GM19238 (cell line): Measurements from ENCODE around the gene WASHC3.
"Not testable (repeated sequence)": the region's sequence is repeated elsewhere in the genome, so short reads cannot be mapped to it uniquely, and the experiment has no call there.

Experiments
- DNase-seq: peaks from one replicate; pipeline ENCODE4 v3.0.0; 2011; ENCODE audit warnings: low spot score; ENCODE audit not compliant: insufficient read length

WASHC3 gene

GRCh38 chr12:102050660-102051430, 10.9 kb downstream of the WASHC3 start:
- DNase-seq, result no peak

- DNase-seq, result peak; percentile 4
Observed at GRCh38 chr12:102043928-102044327, 17.9 kb downstream of the WASHC3 start.

DNA sequence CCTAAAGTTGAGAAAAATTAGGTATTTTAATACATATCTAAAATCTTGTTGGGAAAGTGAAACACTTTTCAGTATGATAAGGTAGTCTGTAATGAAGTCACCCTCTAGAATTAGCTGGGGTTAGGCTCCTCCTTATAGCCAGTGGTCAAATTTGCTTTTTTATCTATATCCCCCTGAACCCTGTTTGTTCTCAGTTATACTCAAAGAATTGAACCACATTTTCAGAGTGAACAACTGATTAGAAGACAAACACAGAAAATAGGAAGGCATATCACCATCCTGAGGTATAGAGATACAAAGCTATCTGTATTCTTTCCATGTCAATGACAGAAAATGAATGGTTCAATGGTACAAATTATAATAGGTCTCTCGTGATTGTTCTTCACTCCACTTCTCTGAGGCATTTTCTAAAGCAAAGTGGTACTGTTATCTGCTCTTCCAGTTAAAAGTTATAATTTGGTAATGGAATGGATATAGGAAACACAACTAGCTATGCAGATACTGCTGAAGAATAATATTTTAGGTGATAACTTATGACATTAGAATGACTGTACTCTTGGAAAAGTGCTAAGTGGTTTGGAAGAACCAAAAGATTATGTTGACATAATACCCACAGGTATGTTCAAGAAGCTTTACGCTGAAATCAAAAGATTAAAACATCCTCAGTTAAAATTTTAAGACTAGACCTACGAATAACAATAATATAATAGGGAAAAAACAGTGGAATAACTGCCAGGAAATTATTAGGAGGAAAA, 27.6 kb downstream of the WASHC3 start:
- DNase-seq, result no peak

DNA sequence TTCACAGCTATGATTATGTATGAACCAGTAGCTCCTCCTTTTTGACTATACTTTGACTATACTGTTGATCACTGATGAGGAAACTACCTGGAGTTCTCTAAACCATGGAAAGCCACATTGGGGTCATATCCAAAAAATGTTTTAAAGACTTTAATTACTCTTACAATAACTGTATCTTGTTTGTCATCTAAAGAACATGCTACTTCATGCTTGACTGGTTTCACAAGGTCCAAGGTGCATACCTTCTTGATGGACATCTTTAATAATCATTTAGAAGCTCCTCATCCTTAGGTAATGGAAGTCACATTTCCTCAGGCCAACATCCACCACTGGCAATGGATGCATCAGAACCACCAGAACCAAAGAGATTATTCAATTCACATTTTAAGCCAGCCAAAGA, 29.9 kb downstream of the WASHC3 start:
- DNase-seq, result no peak

GRCh38 chr12:102029141-102029540, 32.6 kb downstream of the WASHC3 start:
- DNase-seq, result no peak

DNA sequence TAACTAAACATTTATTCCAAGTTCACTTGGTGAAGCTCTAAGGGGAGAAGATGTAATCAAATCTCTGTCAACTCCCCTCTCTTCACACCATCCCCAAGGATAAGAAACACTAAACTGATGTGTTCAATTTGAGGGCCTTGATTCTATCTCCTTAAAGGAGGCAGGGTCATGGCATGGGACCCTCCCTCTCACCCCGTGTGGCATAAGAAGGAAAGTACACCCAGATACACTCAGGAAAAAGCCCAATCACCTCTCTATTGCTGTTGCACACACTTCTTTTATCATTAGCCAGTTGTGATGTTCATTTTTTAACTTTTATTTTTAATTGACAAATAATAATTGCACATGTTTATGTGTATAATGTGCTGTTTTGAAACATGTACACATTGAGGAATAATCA, 35.1 kb downstream of the WASHC3 start:
- no peak for DNase-seq

GRCh38 chr12:102024765-102025164, 37.0 kb downstream of the WASHC3 start:
- DNase-seq, result no peak

DNA sequence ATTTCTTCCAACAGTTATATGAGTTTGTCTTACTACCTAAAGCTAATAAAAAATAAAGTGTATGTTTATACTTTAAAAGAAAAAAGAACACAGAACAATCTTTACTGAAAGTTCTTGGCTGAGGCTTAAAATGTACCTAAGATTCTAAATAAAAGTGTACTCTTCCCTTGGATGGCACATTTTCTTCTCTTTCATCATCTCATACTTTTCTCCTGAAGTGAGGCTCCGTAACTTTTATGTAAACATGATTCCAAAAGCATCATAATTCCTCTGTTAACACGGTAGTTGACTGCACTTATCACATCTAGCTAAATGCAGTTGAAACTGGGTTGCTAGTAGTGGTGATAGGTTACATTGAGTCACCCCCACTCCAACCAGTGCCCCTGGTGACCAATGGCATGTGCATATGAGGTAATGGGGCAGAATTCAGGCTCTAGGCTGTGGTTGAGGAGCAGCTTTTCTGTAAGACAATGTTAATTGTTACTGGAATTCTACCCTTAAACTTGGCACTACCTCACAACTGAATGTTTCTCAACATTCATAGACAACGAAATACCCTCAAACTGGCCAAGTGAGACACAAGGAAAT, 38.4 kb downstream of the WASHC3 start:
- no peak for DNase-seq

- DNase-seq, result no peak
Observed at GRCh38 chr12:102022286-102022685, 39.5 kb downstream of the WASHC3 start.

GRCh38 chr12:102021540-102022246, 40.1 kb downstream of the WASHC3 start:
- DNase-seq, result no peak

- DNase-seq, result not testable (repeated sequence)
Observed at GRCh38 chr12:102018607-102019006, 43.2 kb downstream of the WASHC3 start.

DNA sequence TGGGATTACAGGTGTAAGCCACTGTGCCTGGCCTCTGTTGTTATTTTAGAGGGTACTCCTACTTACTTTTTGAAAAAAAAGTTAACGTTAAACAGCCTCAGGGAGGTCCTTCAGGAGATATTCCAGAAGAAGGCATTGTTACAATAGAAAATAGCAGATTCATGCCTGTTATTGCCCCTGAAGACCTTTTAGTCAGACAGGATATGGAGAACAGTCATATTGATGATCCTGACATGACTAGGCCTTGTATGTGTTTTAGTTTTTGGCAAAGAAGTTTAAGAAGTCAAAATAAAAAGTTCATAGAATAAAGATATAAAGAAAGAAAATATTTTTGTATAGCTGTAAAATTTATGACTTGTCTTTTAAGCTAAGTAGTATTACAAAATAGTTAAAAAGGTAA, 45.3 kb downstream of the WASHC3 start:
- no peak for DNase-seq

GRCh38 chr12:102010265-102010994, 51.4 kb downstream of the WASHC3 start:
- peak; percentile 32 for DNase-seq

DNA sequence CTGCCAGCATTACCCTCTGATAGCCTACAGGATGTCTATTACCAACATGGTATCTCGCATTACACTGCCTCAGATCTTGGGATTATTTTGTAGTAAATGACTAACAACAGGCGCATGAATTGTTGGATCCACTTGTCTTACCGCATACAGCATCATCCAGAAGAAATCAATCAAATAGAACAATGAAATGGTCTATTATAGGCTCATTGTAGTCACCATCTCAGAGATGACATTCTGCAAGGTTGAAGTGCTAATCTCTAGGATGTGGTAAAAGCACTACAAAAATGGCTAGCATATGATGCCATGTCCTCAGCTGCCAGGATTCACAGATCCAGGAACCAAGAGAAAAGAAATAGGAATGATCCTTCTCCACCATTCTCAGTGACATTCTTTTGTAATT, 52.0 kb downstream of the WASHC3 start:
- no peak for DNase-seq

GRCh38 chr12:102008615-102009126, 53.1 kb downstream of the WASHC3 start:
- DNase-seq, result no peak

- DNase-seq, result no peak
Observed at GRCh38 chr12:102005256-102005655, 56.5 kb downstream of the WASHC3 start.

- no peak for DNase-seq
Observed at GRCh38 chr12:101997102-101997501, 64.7 kb downstream of the WASHC3 start.

- DNase-seq, result no peak
Observed at GRCh38 chr12:101995684-101996083, 66.1 kb downstream of the WASHC3 start.

DNA sequence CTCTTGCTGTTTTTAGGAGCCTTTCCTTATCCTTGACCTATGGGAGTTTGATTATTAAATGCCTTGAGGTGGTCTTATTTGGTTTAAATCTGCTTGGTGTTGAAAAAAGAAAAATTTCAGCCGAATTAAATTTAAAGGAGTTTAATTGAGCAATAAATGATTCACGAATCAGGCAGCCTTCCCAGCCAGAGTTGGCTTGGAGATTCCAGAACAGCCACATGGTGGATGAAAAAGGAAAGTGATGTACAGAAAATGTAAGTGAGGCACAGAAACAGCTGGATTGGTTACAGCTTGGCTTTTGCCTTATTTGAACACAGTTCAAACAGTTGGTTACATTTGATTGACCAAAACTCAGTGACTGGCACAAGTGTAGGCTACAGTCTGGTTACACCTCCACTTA, 69.7 kb downstream of the WASHC3 start:
- no peak for DNase-seq

DNA sequence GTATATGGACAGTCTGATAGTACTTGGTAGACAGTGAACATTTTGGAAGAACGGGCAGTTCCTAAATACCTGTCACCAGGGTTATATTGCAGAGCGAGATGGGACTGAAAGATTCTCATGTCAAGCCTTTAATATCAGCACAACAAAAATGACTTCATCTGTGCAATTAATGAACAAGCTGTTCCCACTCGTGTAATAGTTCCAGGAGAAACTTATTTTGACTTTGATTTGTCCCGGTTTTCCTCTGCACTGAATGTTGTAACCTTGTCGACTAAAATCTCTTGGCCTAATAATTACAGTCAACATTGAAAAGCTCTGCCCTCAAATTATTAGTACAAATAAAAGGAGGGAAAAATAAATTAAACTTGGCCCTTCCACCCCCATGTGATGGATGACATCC, 79.5 kb downstream of the WASHC3 start:
- no peak for DNase-seq

DNA sequence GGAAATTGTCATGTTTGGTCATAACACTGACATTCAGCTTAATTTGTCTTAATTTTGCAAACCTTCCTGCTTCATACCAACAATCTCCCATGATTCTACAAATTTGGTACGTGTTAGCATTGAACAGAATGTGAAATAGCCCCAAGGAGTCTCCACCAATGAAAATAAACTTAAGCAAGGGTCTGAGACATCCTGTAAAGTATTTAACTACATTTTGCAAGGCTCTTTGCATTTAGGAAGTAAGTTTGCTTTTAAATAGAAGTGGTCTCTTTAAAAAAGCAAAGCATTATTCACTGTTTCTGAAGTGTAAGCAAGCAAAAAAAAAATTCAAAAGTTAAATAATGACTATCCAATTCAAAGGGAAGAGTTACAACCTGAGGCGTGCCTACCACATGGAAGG, 79.9 kb downstream of the WASHC3 start:
- no peak for DNase-seq
